Esophagus muscularis mucosa (tissue), 4 donors: Measurements from ENCODE around the gene ARFGAP1. TPM values are rescaled to one million over a fixed set of nuclear protein-coding genes. Genes with fewer than 3 reads are reported as not detected.

Experiments
- DNase-seq: peaks from one replicate; pipeline ENCODE4 v3.0.0-alpha.2; 2017; ENCODE audit errors: extremely low spot score
- H3K27ac ChIP-seq, 4 donors: fragments of 200-600 bp; sonication (generic); replicated peaks in 1 of 4; 1 replicate in 3 of 4; 2 replicates in 1 of 4; pipeline ENCODE4 v1.5.1; 2016 to 2019; ENCODE audit warnings: mild to moderate bottlenecking in 1 of 4
- H3K27me3 ChIP-seq, 4 donors: fragments of 200-600 bp; sonication (generic); one replicate each; pipeline versions ENCODE4 v1.5.1 to v1.6.0; 2016 to 2019
- H3K36me3 ChIP-seq, 4 donors: fragments of 200-600 bp; sonication (generic); one replicate each; pipeline ENCODE4 v1.5.1; 2016 to 2019
- H3K4me1 ChIP-seq, 4 donors: fragments of 200-600 bp; sonication (generic); one replicate each; pipeline ENCODE4 v1.5.1; 2016 to 2019
- H3K4me3 ChIP-seq, 4 donors: fragments of 200-600 bp; sonication (generic); 1 replicate in 2 of 4; 2 replicates in 2 of 4; pipeline ENCODE4 v1.5.1; 2016 to 2019; ENCODE audit warnings: mild to moderate bottlenecking in 4 of 4, moderate library complexity in 1 of 4
- H3K9me3 ChIP-seq, 4 donors: fragments of 200-600 bp; sonication (generic); 1 replicate in 3 of 4; 2 replicates in 1 of 4; pipeline ENCODE4 v1.5.1; 2016 to 2019
- EP300 ChIP-seq: sonication (generic); formaldehyde crosslinking; IDR thresholded peaks from one replicate; pipeline ENCODE4 v1.6.1; 2017; ENCODE audit warnings: antibody characterized with exemption
- POLR2A ChIP-seq: fragments of 450-650 bp; IDR thresholded peaks from one replicate; pipeline ENCODE4 v1.6.1; 2017; ENCODE audit warnings: antibody characterized with exemption, moderate library complexity, mild to moderate bottlenecking, low read depth
- POLR2AphosphoS5 ChIP-seq, 2 donors: sonication (generic); formaldehyde crosslinking; IDR thresholded peaks; one replicate each; pipeline ENCODE4 v1.6.1; 2017; ENCODE audit warnings: antibody characterized with exemption in 2 of 2
- WGBS: methylation state at CpG from one replicate; pipeline ENCODE4 v1.1.5; 2018; 5-methylcytosine and 5-hydroxymethylcytosine counted together
- intact Hi-C: fragments of 100-400 bp; cut with DNase I; formaldehyde crosslinking; loops from one replicate; pipeline ENCODE4 v1.15.1; 2023
- total RNA-seq, 4 donors: library from RNA; depleted of rRNA; stranded (reverse); fragments of >200 nt; gene quantifications; one replicate each; pipeline versions ENCODE4 v1.1.0 to v1.2.1, GENCODE V29; 2016
- TF ChIP-seq, protein P1 (sequence below), 3 experiments: fragments of 200-600 bp in 2 of 3; fragments of 450-650 bp in 1 of 3; sonication (generic) in 2 of 3; IDR thresholded peaks; one replicate each; pipeline ENCODE4 v1.5.1; 2017 to 2019; ENCODE audit warnings: antibody characterized with exemption in 3 of 3, mild to moderate bottlenecking in 2 of 3, moderate library complexity in 1 of 3

Gene ARFGAP1
- total RNA-seq, 4 donors from 2014 or later: 35.8 to 50.9 (median 39.5) TPM

- no peak overlapping the region for H3K27ac ChIP-seq
- intact Hi-C loops: no loop called here
- 61% methylated on average over 15 of the region's 15 CpGs for WGBS
- H3K27me3 ChIP-seq: peaks cover 0 to 67% (median 0%) of the 10 kb centered on the region in 4 donors
- peaks cover 0 to 12% (median 9%) of the 10 kb centered on the region in 4 donors for H3K4me1 ChIP-seq
- H3K36me3 ChIP-seq: no peaks in the 10 kb centered on the region
- DNase-seq: no peak
- no peak overlapping the region for H3K4me3 ChIP-seq
- no peak for TF ChIP-seq EP300
- no peak for TF ChIP-seq POLR2AphosphoS5 (IDR thresholded peaks at IDR 0.05)
- TF ChIP-seq POLR2A: no peak
- TF ChIP-seq, protein P1, sequence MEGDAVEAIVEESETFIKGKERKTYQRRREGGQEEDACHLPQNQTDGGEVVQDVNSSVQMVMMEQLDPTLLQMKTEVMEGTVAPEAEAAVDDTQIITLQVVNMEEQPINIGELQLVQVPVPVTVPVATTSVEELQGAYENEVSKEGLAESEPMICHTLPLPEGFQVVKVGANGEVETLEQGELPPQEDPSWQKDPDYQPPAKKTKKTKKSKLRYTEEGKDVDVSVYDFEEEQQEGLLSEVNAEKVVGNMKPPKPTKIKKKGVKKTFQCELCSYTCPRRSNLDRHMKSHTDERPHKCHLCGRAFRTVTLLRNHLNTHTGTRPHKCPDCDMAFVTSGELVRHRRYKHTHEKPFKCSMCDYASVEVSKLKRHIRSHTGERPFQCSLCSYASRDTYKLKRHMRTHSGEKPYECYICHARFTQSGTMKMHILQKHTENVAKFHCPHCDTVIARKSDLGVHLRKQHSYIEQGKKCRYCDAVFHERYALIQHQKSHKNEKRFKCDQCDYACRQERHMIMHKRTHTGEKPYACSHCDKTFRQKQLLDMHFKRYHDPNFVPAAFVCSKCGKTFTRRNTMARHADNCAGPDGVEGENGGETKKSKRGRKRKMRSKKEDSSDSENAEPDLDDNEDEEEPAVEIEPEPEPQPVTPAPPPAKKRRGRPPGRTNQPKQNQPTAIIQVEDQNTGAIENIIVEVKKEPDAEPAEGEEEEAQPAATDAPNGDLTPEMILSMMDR (IDR thresholded peaks at IDR 0.05): no peak
- no peaks in the 10 kb centered on the region for H3K9me3 ChIP-seq
Measured at GRCh38 chr20:63315240-63315689, 42.7 kb downstream of the ARFGAP1 start.

GRCh38 chr20:63315731-63316491 lies 43.3 kb downstream of the ARFGAP1 start:
- TF ChIP-seq POLR2AphosphoS5 (IDR thresholded peaks at IDR 0.05): no peak
- TF ChIP-seq POLR2A: no peak
- Histone ChIP-seq H3K36me3 (no peaks in the 10 kb centered on the region), H3K4me1 (peaks cover 0 to 17% (median 13%) of the 10 kb centered on the region in 4 donors), H3K27ac (no peak overlapping the region), H3K9me3 (no peaks in the 10 kb centered on the region), H3K27me3 (peaks cover 0 to 71% (median 0%) of the 10 kb centered on the region in 4 donors), H3K4me3 (no peak overlapping the region)
- WGBS: 90% methylated on average over 14 of the region's 31 CpGs
- intact Hi-C loops: no loop called here
- no peak for DNase-seq

DNA sequence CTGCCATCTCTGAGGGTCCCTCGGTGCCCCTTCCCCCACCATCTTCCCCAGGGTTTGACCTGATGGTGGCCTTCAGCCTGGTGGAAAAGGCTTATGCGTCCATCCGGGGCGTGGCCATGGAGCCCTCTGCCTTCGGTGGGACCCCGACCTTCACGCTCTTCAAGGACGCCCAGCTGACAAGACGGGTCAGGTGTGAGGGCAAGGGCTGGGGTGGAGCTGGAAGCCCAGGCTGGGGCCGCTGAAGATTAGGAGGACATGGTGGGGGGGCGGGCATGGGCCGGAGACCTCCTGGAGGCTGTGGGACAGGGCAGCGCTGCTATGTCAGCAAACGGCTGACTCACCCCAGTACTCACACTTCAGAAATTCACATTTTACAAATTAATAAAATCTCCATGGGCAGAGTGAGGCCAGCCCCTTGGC lies 43.9 kb downstream of the ARFGAP1 start:
- intact Hi-C loops: no loop called here
- 82% methylated on average over 14 of the region's 14 CpGs for WGBS

DNA sequence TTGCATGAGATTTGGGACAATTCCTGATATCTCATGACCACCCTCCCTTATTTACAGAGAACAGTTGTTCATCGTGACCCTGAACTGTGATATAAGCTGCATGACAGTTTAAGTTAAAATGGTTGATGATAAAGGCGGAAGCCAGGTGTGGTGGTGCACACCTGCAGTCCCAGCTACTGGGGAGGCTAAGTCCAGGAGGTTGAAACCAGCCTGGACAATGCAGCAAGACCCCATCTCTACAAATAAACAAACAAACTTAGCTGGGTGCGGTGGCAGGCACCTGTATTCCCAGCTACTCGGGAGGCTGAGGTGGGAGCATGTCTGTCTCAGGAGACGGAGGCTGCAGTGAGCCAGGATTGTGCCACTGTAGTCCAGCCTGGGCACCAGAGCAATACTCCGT lies 44.4 kb downstream of the ARFGAP1 start:
- no peaks in the 10 kb centered on the region for H3K9me3 ChIP-seq
- no peak overlapping the region for H3K4me3 ChIP-seq
- 94% methylated on average over 6 of the region's 6 CpGs for WGBS
- H3K4me1 ChIP-seq: peaks cover 0 to 20% (median 19%) of the 10 kb centered on the region in 4 donors
- TF ChIP-seq POLR2A (no peak), POLR2AphosphoS5 (IDR thresholded peaks at IDR 0.05) (no peak), EP300 (no peak)
- TF ChIP-seq, protein P1 (IDR thresholded peaks at IDR 0.05): no peak
- H3K27me3 ChIP-seq: peaks cover 0 to 72% (median 0%) of the 10 kb centered on the region in 4 donors
- intact Hi-C loops: no loop called here
- no peaks in the 10 kb centered on the region for H3K36me3 ChIP-seq
- DNase-seq: no peak
- no peak overlapping the region for H3K27ac ChIP-seq

More for the DNA sequence above, 43.9 kb downstream of the ARFGAP1 start:
- no peak overlapping the region for H3K27ac ChIP-seq
- peaks cover 0 to 71% (median 0%) of the 10 kb centered on the region in 4 donors for H3K27me3 ChIP-seq
- no peaks in the 10 kb centered on the region for H3K36me3 ChIP-seq
- H3K4me3 ChIP-seq: no peak overlapping the region
- H3K4me1 ChIP-seq: peaks cover 0 to 20% (median 18%) of the 10 kb centered on the region in 4 donors
- H3K9me3 ChIP-seq: no peaks in the 10 kb centered on the region
- TF ChIP-seq EP300: no peak
- TF ChIP-seq POLR2AphosphoS5 (IDR thresholded peaks at IDR 0.05): no peak
- TF ChIP-seq, protein P1 (IDR thresholded peaks at IDR 0.05): no peak
- TF ChIP-seq POLR2A: no peak
- DNase-seq: no peak

DNA sequence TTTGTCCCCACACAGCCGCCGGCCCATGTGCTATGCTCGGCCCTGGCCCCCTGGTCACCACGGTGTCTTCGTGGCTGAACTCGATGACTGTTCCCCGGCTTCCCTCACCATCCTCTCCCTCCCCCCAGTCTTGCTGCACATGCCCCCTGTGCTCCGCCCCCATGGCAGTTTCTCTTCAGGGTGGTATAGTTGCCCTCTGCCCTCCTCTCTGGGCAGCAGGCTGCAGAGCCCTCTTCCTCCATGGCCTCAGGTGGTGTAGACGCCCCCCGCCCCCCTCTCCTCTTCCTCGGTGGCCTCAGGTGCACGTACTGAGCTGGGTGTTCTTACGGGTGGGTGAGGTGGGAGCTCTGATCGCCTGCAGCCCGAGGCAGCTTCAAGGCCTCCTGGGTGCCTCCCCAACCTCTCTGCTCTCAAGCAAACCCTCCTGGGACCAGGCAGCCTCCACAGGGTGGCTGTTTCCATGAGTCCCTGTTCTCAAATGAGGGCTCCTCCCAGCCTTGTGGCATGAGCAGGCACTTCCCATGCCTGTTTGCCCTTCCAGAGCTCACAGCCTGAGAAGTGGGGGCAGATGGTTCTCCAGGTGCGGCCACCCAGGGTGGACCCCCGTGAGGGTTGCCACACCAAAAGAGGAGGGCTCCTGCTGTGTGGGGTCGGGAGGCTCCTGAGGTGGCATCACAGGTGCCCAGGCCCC lies 45.1 kb downstream of the ARFGAP1 start:
- peaks cover 0 to 72% (median 0%) of the 10 kb centered on the region in 4 donors for H3K27me3 ChIP-seq
- DNase-seq: no peak
- TF ChIP-seq POLR2A (no peak), POLR2AphosphoS5 (IDR thresholded peaks at IDR 0.05) (no peak), EP300 (no peak)
- TF ChIP-seq, protein P1 (IDR thresholded peaks at IDR 0.05): no peak
- H3K27ac ChIP-seq: no peak overlapping the region
- no peaks in the 10 kb centered on the region for H3K9me3 ChIP-seq
- no peak overlapping the region for H3K4me3 ChIP-seq
- WGBS: 86% methylated on average over 17 of the region's 18 CpGs
- peaks cover 0 to 17% (median 12%) of the 10 kb centered on the region in 4 donors for H3K4me1 ChIP-seq
- H3K36me3 ChIP-seq: no peaks in the 10 kb centered on the region
- intact Hi-C loops: no loop called here
